GM19023 (cell line): ENCODE data around the gene PHKA1.
"Not testable (repeated sequence)": the region's sequence is repeated elsewhere in the genome, so short reads cannot be mapped to it uniquely, and the experiment has no call there.

Experiments used
- ATAC-seq: cut with Tn5 transposase; IDR thresholded peaks from one replicate; pipeline ENCODE4 v1.9.1; 2021; ENCODE audit warnings: mild to moderate bottlenecking, moderate library complexity; ENCODE audit not compliant: unreplicated experiment

PHKA1 gene

GRCh38 chrX:72669508-72669907, 44.6 kb downstream of the PHKA1 start:
- not testable (repeated sequence) for ATAC-seq

GRCh38 chrX:72666451-72666850, 47.7 kb downstream of the PHKA1 start:
- no peak for ATAC-seq

- no peak for ATAC-seq
Observed at GRCh38 chrX:72663737-72664136, 50.4 kb downstream of the PHKA1 start.

- no peak for ATAC-seq
Observed at GRCh38 chrX:72662020-72662747, 51.9 kb downstream of the PHKA1 start.

- no peak for ATAC-seq
Observed at GRCh38 chrX:72659723-72660122, 54.4 kb downstream of the PHKA1 start.

- no peak for ATAC-seq
Observed at GRCh38 chrX:72652082-72652481, 62.0 kb downstream of the PHKA1 start.

- no peak for ATAC-seq
Observed at GRCh38 chrX:72644946-72645345, 69.2 kb downstream of the PHKA1 start.

- ATAC-seq = no peak
Observed at GRCh38 chrX:72641611-72642010, 72.5 kb downstream of the PHKA1 start.

- ATAC-seq = no peak
Observed at GRCh38 chrX:72635930-72636329, 78.2 kb downstream of the PHKA1 start.

GRCh38 chrX:72634331-72634730, 79.8 kb downstream of the PHKA1 start:
- ATAC-seq = no peak

- no peak for ATAC-seq
Observed at GRCh38 chrX:72630185-72630584, 83.9 kb downstream of the PHKA1 start.

GRCh38 chrX:72624194-72624593, 89.9 kb downstream of the PHKA1 start:
- ATAC-seq = no peak

GRCh38 chrX:72621625-72622485, 92.3 kb downstream of the PHKA1 start:
- peak; percentile 70 for ATAC-seq

GRCh38 chrX:72621163-72621562, 92.9 kb downstream of the PHKA1 start:
- no peak for ATAC-seq

- no peak for ATAC-seq
Observed at GRCh38 chrX:72620550-72621145, 93.5 kb downstream of the PHKA1 start.

GRCh38 chrX:72609313-72609712, 104.8 kb downstream of the PHKA1 start:
- ATAC-seq = no peak

GRCh38 chrX:72604705-72605104, 109.4 kb downstream of the PHKA1 start:
- no peak for ATAC-seq

- ATAC-seq = no peak
Observed at GRCh38 chrX:72604112-72604511, 110.0 kb downstream of the PHKA1 start.

GRCh38 chrX:72591038-72591437, 123.1 kb downstream of the PHKA1 start:
- not testable (repeated sequence) for ATAC-seq

GRCh38 chrX:72584163-72584562, 129.9 kb downstream of the PHKA1 start:
- no peak for ATAC-seq

- ATAC-seq = no peak
Observed at GRCh38 chrX:72576141-72576894, 137.8 kb downstream of the PHKA1 start.
